Stimulated activated CD8-positive, alpha-beta memory T cell treated with anti-CD3 and anti-CD28 coated beads, Interleukin-12 subunit alpha, Interleukin-12 subunit beta, amount 100 ng/mL, for 24 hours (primary cell): ENCODE measurements around the gene STARD7.
"Not testable (repeated sequence)": the region's sequence is repeated elsewhere in the genome, so short reads cannot be mapped to it uniquely, and the experiment has no call there.

Experiments used
- DNase-seq: peaks from one replicate; pipeline ENCODE4 v3.0.0-alpha.2; 2020; ENCODE audit errors: extremely low read depth

STARD7 gene

DNA sequence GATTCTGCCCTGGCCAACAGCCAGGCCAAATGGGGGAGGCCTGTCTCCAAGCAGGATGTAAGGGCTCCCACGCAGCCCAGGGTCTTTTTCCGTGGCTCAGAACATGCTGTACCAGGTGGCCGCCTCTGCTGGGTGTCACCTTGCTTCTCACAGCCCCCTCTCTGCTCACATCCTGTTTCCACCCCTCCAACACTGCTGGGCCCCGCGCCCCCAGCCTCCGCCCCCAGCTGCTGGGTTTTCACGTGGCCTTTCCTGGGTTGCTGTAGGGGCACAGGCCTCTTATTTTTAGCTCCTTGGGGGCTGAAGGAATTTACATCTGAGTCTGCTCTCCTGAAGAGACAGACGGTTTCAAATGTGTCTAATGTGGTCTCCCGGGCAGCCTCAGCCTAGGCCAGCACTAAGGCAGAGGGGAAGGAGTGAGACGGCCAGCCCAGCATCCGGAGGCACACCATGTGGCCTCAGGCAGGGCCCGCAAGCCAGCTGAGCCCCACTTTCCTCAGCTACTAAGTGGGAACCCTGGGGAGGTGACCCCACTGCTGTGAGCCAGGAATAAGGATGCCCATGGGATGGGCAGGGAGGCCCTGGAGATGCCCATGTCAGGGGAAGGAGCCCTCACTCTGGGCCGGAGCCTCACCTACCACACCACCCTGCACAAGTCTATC is 44.7 kb downstream of the STARD7 start:
- no peak for DNase-seq

DNA sequence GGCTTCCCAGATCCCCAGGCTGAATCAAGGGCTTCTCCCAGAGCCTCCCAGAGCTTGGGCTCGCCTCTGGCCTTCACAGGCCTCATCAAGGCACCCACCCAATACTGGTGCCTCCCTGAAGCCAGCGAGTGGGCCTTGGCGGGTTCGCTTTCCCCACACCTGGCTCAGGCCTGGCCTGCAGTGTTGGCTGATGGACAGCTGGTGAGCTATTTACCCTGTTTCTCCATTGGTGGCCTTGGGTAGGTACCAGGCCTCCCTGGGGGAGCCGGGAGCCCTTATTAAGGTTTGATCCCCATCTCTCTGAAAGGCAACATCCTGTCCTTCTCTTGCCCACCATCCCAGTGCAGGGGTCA is 45.2 kb downstream of the STARD7 start:
- DNase-seq: no peak

GRCh38 chr2:96161898-96162297 is 46.7 kb downstream of the STARD7 start:
- no peak for DNase-seq

DNA sequence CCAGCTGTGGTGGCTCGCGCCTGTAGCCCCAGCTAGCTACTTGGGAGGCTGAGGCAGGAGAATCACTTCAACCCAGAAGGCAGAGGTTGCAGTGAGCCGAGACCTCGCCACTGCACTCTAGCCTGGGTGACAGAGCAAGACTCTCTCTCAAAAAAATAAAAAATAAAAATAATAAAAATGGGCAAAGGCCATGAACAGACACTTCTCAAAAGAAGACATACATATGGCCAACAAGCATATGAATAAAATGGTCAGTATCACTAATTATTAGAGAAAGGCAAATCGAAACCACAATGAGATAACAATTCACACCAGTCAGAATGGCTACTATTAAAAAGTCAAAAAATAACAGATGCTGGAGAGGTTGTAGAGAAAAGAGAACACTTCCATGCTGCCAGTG is 48.3 kb downstream of the STARD7 start:
- DNase-seq: not testable (repeated sequence)

DNA sequence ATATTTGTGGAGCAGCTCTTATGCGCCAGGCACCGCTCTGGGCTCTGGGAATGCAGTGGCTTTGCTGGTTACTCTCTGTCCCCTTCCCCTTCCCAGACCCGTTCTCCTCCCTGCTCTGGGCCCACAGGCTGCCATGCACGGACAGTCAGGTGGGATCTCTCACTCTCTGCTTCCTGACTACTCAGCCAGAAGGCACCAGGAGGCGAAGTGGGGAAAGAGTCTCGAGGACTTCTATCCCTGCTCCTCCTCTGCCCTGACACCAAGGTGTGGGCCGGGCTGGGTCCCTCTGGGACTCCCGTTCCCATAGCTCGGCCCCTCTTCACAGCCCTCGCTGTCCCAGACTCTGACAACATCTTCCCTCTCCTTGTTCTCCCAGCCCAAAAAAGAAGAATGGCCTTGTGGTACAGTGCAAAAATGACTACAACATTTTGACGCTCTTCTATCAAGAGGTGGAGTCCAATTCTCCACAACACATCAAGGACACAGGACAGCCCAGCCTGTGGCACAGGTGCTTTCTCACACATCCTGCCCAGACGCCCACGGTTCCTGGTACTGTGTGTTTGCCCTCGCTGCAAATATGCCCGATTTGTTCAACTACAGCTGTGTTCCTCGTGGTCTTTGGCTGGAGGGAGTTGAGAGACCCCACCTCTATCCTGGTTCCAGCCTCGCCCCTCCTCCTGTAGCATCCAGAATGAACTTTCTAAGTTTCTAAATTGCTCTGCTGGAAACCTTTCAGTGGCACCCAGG is 49.4 kb downstream of the STARD7 start:
- DNase-seq: no peak

DNA sequence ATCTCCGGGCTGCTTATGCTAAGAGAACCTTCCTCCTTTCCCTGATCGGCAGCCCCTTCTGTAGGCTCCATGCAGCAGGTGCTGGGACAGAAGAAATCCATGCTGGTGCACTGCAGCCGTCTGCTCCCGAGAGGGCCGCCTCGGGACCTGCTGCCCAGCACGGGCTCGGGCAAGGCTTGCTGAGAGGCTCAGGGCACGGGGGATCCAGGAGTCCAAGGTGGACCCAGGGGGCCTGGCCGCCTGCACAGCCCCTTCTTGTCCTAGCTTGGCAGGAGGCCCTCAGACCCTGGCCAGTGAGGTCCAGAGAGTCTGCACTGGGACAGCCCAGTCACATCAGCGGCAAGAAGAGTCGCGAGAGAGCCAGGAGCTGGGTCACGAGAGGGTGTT is 50.1 kb downstream of the STARD7 start:
- no peak for DNase-seq

DNA sequence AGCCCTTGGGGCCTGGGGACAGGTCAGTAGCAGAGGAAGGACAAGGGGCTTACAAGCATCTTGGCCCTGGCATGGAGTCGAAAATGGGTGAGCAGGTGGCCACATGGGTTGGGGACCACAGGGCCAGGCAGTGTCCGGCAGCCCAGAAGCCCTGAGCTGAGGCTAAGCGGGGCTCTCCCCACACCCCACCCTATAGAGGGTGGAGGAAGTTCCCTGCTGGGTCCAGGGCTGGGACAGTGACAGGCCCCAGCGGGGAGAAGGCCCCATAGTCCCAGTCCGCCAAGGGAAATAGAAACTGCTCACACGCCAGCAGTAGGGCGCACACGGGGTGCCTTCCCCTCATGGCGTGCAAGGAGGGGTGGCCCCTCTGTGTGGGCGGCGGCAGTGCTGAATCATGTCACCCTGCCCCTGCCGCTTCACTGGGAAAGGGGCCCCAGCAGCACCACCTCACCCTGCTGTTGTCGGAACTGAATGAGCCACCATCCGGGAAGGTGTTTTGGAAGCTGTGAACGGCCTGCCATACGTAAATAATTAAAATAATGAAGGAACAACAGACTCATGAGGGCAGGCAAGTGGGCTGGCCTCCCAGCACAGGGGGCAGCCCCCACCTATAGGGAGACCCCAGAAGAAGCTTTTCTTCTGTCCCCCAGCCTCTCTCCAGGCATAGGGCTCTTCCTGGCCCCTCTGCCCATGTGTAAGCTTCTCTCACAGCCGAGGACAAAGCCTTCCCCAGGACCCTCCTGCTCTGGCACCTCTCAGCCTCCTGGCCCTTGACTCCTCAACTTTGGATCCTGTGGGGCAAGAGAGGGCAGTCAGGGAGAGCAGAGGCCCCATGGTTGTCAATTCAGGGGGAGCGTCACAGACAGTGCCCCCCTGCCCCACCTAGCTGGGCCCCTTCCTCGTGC is 50.7 kb downstream of the STARD7 start:
- DNase-seq: peak; percentile 93

DNA sequence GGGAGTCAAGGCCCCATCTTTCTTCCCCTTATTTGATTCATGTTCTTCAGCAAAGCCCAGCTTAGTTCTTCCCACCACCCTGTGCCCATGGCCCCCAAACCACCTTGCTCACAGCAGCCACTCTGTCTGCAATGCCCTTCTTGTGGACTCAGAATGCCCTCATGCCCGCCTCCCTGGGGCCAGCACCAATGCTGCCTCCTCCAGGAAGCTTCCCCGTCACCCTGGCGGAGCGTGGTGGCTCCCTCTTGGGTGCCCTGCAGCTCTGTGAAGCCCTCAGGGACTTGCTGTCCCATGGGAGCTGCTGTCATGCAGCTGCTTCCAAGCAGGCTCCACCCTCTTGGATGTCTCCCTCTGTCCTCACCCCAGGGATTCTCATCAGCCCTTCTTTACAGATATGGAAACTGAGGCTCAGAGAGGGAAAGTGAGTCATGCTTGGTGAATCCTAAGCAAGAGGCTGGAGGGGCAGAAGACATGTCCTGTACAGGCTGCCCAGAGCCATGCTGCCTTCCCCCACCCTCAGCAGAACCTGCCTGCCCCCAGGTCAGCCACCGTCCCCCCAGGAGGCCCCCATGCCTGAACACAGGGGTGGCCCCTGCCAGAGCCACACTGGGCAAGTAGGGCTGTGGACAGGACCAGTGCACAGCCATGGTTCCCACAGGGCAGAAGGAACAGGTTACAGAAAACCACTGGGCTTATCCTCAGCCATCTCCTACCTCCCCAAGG is 51.5 kb downstream of the STARD7 start:
- DNase-seq: no peak

DNA sequence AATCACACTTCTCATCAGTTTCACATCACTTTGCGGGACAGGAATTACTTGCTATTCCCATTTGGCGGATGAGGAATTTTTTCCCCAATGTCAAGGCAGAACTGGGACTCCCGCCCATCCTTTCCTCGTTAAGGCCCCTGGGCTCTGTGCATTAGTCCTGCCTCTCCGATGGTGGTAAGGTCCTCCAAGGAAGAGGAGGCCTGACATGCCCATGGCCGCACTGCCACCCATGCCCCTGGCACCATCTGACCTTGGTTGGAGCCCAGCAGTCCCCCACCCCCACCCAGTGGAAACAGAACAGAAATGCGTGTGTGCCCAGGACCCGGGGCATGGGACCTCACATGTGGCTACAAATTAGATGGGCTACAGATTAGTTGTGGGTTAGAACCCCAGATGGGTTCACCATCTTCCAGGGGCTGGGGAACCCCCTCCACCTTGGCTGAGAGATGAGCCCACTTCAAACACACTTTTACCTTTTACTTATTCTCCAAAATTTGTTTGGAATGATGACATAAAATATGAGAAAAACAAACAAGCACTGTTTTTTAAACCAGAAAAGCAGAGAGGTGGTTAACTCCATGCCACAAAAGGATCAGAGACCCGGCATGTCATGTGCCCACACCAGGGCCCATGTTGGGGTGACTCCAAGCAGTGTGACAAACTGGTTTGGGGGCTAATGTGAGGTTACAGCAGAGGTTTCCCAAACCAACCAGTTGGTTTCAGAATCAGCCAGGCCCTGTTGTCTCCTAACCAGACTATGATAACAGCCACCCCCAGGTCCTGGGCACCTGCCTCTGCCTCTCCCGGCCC is 52.4 kb downstream of the STARD7 start:
- no peak for DNase-seq

DNA sequence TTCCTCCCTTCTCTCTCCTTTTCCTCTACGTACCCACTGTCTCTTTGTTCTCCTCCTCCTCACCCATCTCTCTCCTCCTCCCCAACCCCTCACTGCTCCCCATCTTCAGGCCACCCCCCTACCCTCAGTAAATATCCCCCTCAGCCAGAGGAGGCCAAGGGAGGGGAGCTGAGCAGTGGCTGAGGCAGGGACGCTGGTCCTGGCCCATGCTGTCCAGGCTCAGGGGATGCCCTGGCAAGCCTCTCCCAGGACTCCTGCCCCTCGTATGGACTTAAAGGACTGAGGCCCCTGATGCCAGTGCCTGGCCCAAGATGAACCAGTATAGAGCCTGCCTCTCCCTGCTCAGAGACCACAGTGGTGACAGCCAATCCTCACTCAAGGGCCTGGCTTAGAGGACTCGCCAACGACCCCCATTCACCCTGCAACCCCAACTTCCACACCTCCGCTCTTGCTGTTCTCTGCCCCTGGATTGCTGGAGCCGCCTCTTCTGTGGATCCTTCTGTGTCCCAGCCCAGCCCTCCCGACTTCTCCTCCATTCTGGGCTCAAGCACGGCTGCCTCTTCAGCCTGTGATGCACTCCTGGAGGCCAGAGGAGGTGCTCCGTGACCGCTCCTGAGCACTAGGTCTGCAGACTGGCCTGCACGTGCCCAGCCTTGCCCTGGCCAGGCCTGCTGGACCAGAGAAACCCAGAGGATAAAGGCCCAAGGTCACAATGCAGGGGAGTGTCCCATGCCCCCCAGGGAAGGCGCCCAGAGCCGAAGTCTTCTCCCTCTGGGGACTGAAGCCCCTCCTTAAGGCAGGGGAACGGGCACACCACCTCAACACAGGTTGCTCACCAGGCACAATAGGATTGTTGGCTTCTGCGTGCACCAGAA is 53.9 kb downstream of the STARD7 start:
- DNase-seq: no peak

- no peak for DNase-seq
Observed at GRCh38 chr2:96153991-96154431, 54.6 kb downstream of the STARD7 start.

GRCh38 chr2:96153291-96153713 is 55.3 kb downstream of the STARD7 start:
- DNase-seq: no peak

DNA sequence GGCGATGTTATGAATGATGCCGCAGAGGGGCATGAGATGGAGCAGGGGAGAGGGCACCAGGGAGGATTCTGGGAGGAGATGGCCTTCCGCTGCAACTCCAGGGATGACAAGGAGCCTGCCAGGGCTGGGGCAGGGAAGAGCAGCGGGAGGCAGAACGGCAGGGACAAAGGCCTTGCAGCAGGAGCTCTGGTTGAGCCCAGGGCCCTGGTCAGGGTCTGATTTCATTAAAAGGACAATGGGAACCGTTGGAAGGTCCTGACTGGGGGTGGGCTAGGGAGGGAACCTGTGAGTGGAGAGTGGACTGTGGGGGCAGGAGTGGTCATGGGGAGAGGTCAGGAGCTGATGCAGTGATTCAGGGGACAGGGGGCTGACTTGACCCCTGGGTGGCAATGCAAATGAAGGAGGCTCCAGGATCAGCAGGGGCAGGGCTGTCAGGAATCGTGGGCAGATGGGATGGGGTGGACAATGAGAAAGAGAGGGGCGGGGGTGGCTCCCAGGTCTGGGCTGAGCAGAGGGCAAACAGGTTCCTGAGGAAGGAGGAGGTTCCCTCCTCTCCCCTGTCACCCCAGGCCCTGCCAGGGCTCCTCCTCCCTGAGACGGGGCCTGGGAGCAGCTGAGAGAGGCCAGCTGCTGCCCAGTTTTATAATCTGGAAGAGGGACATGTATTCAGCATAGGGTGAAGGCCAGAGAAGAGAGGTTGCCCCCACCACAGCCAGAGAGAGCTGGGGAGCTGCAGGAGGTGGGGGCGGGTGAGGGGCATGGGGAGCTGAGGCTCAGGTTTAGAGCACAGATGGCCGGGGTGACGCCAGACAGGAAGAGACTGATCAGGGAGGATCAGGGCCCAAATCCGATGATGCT is 56.1 kb downstream of the STARD7 start:
- DNase-seq: no peak

DNA sequence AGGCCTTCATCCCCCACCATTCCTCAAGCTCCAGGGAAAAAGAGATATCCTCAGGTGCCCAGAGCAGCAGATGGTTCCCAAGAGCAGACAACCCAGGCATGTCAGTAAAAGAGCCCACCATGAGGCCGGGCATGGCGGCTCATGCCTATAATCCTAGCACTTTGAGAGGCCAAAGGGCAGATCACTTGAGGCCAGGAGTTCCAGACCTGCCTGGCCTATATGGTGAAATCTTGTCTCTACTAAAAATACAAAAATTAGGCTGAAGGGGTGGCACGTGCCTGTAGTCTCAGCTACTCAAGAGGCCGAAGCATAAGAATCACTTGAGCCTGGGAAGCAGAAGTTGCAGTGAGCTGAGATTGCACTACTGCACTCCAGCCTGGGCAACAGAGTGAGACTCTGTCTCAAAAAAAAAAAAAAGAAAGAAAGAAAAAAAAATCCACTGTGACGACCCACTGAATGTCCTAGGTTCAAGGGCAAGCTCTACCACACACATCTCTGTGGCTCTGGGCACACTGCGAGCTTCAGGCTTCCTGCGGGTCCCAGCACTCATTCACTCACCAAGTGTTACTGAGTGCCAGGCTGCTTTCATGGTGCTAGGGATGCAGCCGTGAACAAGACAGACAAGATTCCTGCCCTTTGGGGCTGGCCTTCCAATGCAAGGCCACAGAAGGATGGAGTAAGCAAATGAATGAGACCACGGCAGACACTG is 56.9 kb downstream of the STARD7 start:
- no peak for DNase-seq

DNA sequence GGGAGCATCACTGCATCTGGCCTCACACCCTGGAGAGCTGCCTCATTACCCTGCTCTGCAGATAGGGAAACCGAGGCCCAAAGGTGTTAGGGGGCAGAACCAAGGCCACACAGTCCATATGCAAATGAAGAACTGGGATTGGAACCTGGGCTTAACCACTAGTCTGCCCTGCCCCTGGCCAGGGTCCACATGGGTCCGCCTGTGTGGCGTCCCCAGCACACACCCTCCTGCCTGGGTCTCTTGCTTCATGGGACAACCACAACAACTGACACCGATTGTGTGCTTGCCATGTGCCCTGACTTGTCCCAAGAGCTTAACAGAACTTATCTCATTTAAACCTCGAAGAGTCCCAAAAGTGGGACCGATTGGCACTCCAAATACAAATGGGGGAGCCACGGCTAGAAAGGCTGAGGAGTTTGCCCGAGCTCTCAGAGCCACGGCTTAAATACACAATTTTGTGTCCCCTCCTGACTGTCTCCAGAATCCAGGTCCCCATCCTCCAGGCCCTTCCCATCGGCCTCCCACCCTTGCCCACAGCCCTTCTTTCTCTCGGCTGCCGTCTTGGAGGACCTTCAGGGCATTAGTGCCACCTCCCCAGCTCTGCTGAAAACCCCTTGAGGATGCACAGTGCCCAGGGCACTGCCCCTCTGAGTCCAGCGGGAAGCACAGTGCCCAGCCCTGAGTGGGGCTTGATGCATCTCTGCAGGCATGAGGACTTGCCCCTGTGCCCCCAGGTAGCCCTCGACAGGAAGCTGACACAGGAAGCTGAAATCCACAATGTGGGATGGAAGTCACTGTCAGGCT is 57.6 kb downstream of the STARD7 start:
- no peak for DNase-seq

DNA sequence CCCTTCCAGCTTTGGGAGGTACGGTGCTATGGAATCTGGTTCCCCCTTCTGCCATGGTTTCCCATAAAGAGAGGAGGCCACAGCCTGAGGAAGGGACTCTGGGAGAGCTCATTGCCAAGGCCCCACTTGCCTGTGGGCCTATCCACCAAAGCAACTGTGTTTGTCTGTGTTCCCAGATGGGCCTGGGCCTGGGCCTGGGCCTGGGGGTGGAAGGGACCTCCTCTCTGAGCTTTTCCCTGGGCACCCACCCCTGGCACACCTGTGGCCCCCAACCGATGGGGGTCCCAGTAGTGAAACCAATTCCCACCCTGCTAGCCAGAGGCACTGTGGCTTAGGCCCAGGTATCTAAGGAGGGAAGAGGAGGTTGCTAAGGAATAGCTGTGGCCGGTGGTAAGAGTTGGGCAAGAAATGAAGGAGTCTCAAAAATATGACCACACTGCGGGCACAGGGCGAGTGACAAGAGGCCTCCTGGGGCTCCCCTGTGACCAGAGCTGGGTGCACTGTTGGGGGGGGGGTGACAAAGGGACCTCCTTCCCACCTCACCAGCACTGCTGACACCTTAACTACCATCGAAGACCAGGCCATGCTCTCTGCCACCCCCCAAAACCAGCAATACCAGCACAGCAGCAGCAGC is 58.5 kb downstream of the STARD7 start:
- no peak for DNase-seq
